Esophagus squamous epithelium (tissue), 5 donors: Measurements from ENCODE around the gene MAP1B. TPM values are rescaled to one million over a fixed set of nuclear protein-coding genes. Genes with fewer than 3 reads are reported as not detected.
A peak's percentile ranks its signal among the peaks of the same experiment; 100 is the strongest.

ENCODE experiments used
- DNase-seq: peaks from one replicate; lab custom pipeline; 2025; lab: John Stamatoyannopoulos, UW
- H3K27ac ChIP-seq, 4 donors: fragments of 200-600 bp; sonication (generic); one replicate each; pipeline ENCODE4 v1.5.1; 2016 to 2019; ENCODE audit warnings: mild to moderate bottlenecking in 1 of 4
- H3K27me3 ChIP-seq, 4 donors: fragments of 200-600 bp; sonication (generic); 1 replicate in 3 of 4; 2 replicates in 1 of 4; pipeline versions ENCODE4 v1.5.1 to v1.6.0; 2017 to 2021; ENCODE audit warnings: antibody characterized with exemption in 1 of 4
- H3K36me3 ChIP-seq, 3 donors: fragments of 200-600 bp; sonication (generic); one replicate each; pipeline ENCODE4 v1.5.1; 2016 to 2019
- H3K4me1 ChIP-seq, 3 donors: fragments of 200-600 bp; sonication (generic); one replicate each; pipeline ENCODE4 v1.5.1; 2017 to 2019
- H3K4me3 ChIP-seq, 4 donors: fragments of 200-600 bp; sonication (generic); 1 replicate in 3 of 4; 2 replicates in 1 of 4; pipeline ENCODE4 v1.5.1; 2016 to 2019; ENCODE audit warnings: mild to moderate bottlenecking in 2 of 4, moderate library complexity in 1 of 4
- H3K9me3 ChIP-seq, 3 donors: fragments of 200-600 bp; sonication (generic); one replicate each; pipeline ENCODE4 v1.5.1; 2016 to 2019
- CTCF ChIP-seq, 6 experiments: fragments of 450-650 bp in 4 of 6; fragments of 200-600 bp in 2 of 6; sonication (generic) in 2 of 6; IDR thresholded peaks; one replicate each; pipeline ENCODE4 v1.5.1; 2016 to 2019; ENCODE audit warnings: antibody characterized with exemption in 6 of 6, mild to moderate bottlenecking in 4 of 6, moderate library complexity in 4 of 6
- POLR2A ChIP-seq, 4 donors: fragments of 450-650 bp; IDR thresholded peaks; one replicate each; pipeline ENCODE4 v1.6.1; 2017; ENCODE audit warnings: antibody characterized with exemption in 4 of 4, mild to moderate bottlenecking in 4 of 4, moderate library complexity in 3 of 4
- WGBS, 2 donors: methylation state at CpG; one replicate each; pipeline ENCODE4 v1.1.5; 2018; 5-methylcytosine and 5-hydroxymethylcytosine counted together
- intact Hi-C: fragments of 100-400 bp; cut with DNase I; formaldehyde crosslinking; loops from one replicate; pipeline ENCODE4 v1.15.0; 2022
- total RNA-seq, 4 donors: library from RNA; depleted of rRNA; stranded (reverse); fragments of >200 nt; gene quantifications; one replicate each; pipeline ENCODE4 v1.1.0, GENCODE V29; 2016
- donor health status: DM: yes; HTN: yes; CAD: no.

Gene MAP1B
- total RNA-seq, 4 donors from 2014 or later = 8.2 to 180 (median 29.6) TPM

- Histone ChIP-seq H3K36me3 (no peaks in the 10 kb centered on the region), H3K9me3 (no peaks in the 10 kb centered on the region), H3K27ac (peak overlapping the region; percentile 51 to 84 (median 74)), H3K4me1 (peaks cover 9 to 17% (median 13%) of the 10 kb centered on the region in 3 donors), H3K27me3 (peaks cover 0 to 36% (median 0%) of the 10 kb centered on the region in 4 donors), H3K4me3 (peak overlapping the region in 3 of 4 donors; percentile 10 to 56 (median 30))
- intact Hi-C loops = no loop called here
- WGBS, 2 donors = 51 to 53% methylated on average over 14 to 15 of the region's 29 CpGs
- no peak for TF ChIP-seq CTCF (IDR thresholded peaks at IDR 0.05)
- no peak for TF ChIP-seq POLR2A (IDR thresholded peaks at IDR 0.05)
- no peak for DNase-seq
Observed at GRCh38 chr5:72179028-72179815, 71.9 kb downstream of the MAP1B start.

GRCh38 chr5:72179816-72180440 lies 72.7 kb downstream of the MAP1B start:
- 56 to 66% methylated on average over 11 of the region's 11 CpGs for WGBS, 2 donors
- peak overlapping the region in 3 of 4 donors; percentile 10 to 56 (median 30) for H3K4me3 ChIP-seq

GRCh38 chr5:72180925-72181324 lies 73.7 kb downstream of the MAP1B start:
- DNase-seq = no peak
- Histone ChIP-seq H3K27ac (peak overlapping the region in 3 of 4 donors; percentile 12 to 80 (median 69)), H3K9me3 (no peaks in the 10 kb centered on the region), H3K27me3 (peaks cover 0 to 29% (median 0%) of the 10 kb centered on the region in 4 donors), H3K4me3 (no peak overlapping the region), H3K36me3 (no peaks in the 10 kb centered on the region), H3K4me1 (peaks cover 9 to 24% (median 13%) of the 10 kb centered on the region in 3 donors)
- no peak for TF ChIP-seq CTCF (IDR thresholded peaks at IDR 0.05)
- TF ChIP-seq POLR2A (IDR thresholded peaks at IDR 0.05) = no peak
- WGBS, 2 donors = 54 to 60% methylated on average over 4 of the region's 4 CpGs
- intact Hi-C loops = no loop called here

More at GRCh38 chr5:72179816-72180440, 72.7 kb downstream of the MAP1B start:
- H3K36me3 ChIP-seq = no peaks in the 10 kb centered on the region
- intact Hi-C loops = no loop called here
- H3K27ac ChIP-seq = peak overlapping the region; percentile 51 to 84 (median 74)
- peaks cover 0 to 32% (median 0%) of the 10 kb centered on the region in 4 donors for H3K27me3 ChIP-seq
- no peak for TF ChIP-seq CTCF (IDR thresholded peaks at IDR 0.05)
- no peak for TF ChIP-seq POLR2A (IDR thresholded peaks at IDR 0.05)
- no peak for DNase-seq
- peaks cover 9 to 17% (median 13%) of the 10 kb centered on the region in 3 donors for H3K4me1 ChIP-seq
- no peaks in the 10 kb centered on the region for H3K9me3 ChIP-seq

GRCh38 chr5:72182686-72183085 lies 75.4 kb downstream of the MAP1B start:
- Histone ChIP-seq H3K27ac (no peak overlapping the region), H3K4me3 (no peak overlapping the region), H3K4me1 (peaks cover 9 to 41% (median 13%) of the 10 kb centered on the region in 3 donors), H3K27me3 (peaks cover 0 to 22% (median 0%) of the 10 kb centered on the region in 4 donors), H3K9me3 (no peaks in the 10 kb centered on the region), H3K36me3 (no peaks in the 10 kb centered on the region)
- TF ChIP-seq POLR2A (IDR thresholded peaks at IDR 0.05) (no peak), CTCF (IDR thresholded peaks at IDR 0.05) (no peak)
- intact Hi-C loops = no loop called here
- no peak for DNase-seq
- WGBS, 2 donors = 87 to 94% methylated on average over 7 of the region's 7 CpGs

- Histone ChIP-seq H3K4me3 (no peak overlapping the region), H3K4me1 (peaks cover 9 to 41% (median 13%) of the 10 kb centered on the region in 3 donors), H3K27me3 (peaks cover 0 to 22% (median 0%) of the 10 kb centered on the region in 4 donors), H3K36me3 (no peaks in the 10 kb centered on the region), H3K27ac (no peak overlapping the region), H3K9me3 (no peaks in the 10 kb centered on the region)
- 79 to 82% methylated on average over 7 of the region's 7 CpGs for WGBS, 2 donors
- TF ChIP-seq CTCF (IDR thresholded peaks at IDR 0.05) = no peak
- TF ChIP-seq POLR2A (IDR thresholded peaks at IDR 0.05) = no peak
- no peak for DNase-seq
- intact Hi-C loops = no loop called here
Observed at GRCh38 chr5:72183101-72183520, 75.8 kb downstream of the MAP1B start.
